ENCODE measurements around the gene HOXA4. TPM values are rescaled to one million over a fixed set of nuclear protein-coding genes. Genes with fewer than 3 reads are reported as not detected.
A peak's percentile ranks its signal among the peaks of the same experiment; 100 is the strongest.

Gene HOXA4
- total RNA-seq, 1 donor from 2014 or later: 2.1 TPM

DNA sequence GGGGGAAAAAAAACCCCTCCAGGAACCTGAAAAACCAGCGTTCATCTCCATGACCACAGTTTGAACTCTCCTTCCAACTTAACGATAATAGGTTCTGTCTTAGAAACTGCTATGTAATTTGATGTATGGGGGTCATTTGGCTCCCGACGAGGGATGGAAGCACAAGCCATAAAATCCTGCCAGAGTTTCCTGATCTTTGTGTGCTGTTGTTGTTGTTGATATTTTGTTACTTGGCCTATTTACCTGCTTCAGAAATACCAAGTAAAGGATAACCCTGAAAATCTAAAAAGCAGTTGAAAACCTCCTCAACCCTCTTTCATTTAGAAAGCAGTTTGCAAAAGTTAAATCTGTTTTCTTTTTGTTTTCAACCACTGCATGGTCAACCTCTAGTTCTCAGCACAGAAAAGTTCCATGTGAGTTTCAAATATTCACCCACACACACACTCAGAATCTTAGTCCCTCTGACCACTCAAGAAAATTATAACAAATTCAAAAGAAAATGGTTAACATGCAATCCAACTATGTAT lies 18.7 kb downstream of the HOXA4 start:
- Histone ChIP-seq H3K9me3 (no peaks in the 10 kb centered on the region), H3K4me1 (peaks cover 8 to 20% of the 10 kb centered on the region in 2 donors), H3K27me3 (no peaks in the 10 kb centered on the region), H3K4me3 (peak overlapping the region; percentile 1 to 63), H3K27ac (peak overlapping the region; percentile 89 to 97), H3K36me3 (no peaks in the 10 kb centered on the region)
- TF ChIP-seq, protein P1, sequence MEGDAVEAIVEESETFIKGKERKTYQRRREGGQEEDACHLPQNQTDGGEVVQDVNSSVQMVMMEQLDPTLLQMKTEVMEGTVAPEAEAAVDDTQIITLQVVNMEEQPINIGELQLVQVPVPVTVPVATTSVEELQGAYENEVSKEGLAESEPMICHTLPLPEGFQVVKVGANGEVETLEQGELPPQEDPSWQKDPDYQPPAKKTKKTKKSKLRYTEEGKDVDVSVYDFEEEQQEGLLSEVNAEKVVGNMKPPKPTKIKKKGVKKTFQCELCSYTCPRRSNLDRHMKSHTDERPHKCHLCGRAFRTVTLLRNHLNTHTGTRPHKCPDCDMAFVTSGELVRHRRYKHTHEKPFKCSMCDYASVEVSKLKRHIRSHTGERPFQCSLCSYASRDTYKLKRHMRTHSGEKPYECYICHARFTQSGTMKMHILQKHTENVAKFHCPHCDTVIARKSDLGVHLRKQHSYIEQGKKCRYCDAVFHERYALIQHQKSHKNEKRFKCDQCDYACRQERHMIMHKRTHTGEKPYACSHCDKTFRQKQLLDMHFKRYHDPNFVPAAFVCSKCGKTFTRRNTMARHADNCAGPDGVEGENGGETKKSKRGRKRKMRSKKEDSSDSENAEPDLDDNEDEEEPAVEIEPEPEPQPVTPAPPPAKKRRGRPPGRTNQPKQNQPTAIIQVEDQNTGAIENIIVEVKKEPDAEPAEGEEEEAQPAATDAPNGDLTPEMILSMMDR (IDR thresholded peaks at IDR 0.05): no peak
- intact Hi-C loops (cut with DNase I): loop anchor here (2.0 to 10.0 kb wide), 4 partner anchors 550 to 1303 kb away; partner anchors contain the start of genes CBX3, CREB5, HIBADH and HNRNPA2B1
- no peak for DNase-seq (ENCODE audit: low spot score in 2 of 2)

DNA sequence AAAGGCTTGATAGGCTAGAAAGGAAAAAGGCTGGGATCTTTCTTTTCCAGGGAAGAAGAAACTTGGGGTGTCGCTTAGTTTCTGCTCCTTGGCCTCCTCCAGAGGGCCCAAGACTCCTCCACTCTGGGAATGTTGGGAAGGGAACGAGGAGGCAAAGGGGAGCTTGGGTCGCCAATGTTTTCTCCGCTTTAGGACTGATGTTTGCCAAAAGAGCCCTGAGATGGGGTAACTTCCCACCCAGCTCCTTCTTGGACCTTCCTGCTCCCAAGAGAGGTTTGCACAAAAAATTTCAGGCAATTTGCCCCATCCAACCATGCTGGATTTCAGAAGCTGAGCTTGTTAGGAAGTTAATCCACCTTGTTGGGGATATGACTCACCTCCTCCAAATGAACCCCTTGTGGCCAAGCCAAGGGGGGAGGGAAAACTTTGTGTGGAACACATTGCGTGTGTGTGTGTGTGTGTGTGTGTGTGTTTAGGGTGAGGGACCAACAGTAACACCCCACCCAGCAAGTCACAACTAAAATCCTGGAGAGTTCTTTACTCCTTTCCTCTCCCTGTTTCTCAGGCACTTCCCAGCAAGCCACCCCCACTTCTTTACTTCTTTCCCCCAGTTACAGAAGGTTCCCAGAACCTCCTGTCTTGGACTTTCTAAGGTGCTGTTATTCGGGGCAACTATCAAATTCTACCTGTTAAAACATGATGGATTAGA lies 19.4 kb downstream of the HOXA4 start:
- TF ChIP-seq, protein P1 (IDR thresholded peaks at IDR 0.05): no peak
- H3K36me3 ChIP-seq: no peaks in the 10 kb centered on the region
- intact Hi-C loops (cut with DNase I): loop anchor here (2.0 to 10.0 kb wide), 3 partner anchors 551 to 1304 kb away; partner anchors contain the start of genes CREB5 and HIBADH
- peak overlapping the region; percentile 89 to 97 for H3K27ac ChIP-seq
- peak overlapping the region; percentile 40 to 63 for H3K4me3 ChIP-seq
- H3K4me1 ChIP-seq: peaks cover 8 to 21% of the 10 kb centered on the region in 2 donors
- H3K27me3 ChIP-seq: no peaks in the 10 kb centered on the region
- DNase-seq (ENCODE audit: low spot score in 2 of 2): peak in 1 of 2 donors; percentile 90
- H3K9me3 ChIP-seq: no peaks in the 10 kb centered on the region

DNA sequence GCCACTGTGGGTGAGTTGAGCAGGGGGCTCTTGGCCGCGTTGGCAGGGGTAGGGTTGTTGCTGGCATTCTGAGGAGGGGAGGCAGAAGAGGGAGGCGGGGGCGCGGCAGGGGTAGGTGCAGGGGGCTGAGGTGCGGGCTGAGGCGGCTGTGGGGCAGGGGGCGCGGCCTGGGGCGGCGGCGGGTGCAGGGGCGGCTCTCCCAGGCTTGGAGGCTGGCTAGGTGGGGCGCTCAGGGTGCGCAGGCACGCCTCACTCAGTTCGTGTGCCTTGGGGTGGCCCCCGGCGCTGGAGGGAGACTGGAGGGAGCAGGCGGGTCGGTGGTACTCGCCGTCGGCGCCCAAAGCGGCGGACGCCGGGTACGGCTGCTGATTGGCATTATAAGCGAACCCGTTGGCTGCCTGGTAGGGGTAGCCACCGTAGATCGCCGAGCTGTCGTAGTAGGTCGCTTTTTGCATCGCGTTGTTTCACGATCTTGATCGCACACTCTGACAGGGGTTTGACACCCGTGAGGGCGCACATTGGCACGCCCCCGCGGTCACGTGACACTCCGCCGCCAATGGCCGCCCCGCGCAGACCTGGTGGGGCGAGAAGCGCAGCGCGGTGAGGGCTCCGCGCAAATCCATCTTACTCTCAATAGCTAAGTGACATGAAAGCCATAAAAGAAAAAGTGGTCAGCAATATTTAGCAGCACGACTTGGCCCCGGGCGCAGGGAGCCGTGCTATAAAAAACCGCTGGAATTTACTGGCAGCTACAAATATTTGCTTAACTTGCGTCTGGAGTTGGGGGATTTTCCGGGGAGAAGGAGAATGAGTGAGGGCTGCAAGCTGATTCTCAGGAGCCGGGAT lies 20.1 kb downstream of the HOXA4 start:
- Histone ChIP-seq H3K9me3 (no peaks in the 10 kb centered on the region), H3K4me3 (peak overlapping the region; percentile 40 to 63), H3K27ac (peak overlapping the region; percentile 89 to 97), H3K27me3 (no peaks in the 10 kb centered on the region), H3K4me1 (peaks cover 12 to 25% of the 10 kb centered on the region in 2 donors), H3K36me3 (no peaks in the 10 kb centered on the region)
- peak in 1 of 2 donors; percentile 91 for DNase-seq (ENCODE audit: low spot score in 2 of 2)
- intact Hi-C loops (cut with DNase I): loop anchor here (2.0 to 10.0 kb wide), 3 partner anchors 552 to 1304 kb away; partner anchors contain the start of genes CREB5 and HIBADH
- TF ChIP-seq, protein P1 (IDR thresholded peaks at IDR 0.05): no peak

DNA sequence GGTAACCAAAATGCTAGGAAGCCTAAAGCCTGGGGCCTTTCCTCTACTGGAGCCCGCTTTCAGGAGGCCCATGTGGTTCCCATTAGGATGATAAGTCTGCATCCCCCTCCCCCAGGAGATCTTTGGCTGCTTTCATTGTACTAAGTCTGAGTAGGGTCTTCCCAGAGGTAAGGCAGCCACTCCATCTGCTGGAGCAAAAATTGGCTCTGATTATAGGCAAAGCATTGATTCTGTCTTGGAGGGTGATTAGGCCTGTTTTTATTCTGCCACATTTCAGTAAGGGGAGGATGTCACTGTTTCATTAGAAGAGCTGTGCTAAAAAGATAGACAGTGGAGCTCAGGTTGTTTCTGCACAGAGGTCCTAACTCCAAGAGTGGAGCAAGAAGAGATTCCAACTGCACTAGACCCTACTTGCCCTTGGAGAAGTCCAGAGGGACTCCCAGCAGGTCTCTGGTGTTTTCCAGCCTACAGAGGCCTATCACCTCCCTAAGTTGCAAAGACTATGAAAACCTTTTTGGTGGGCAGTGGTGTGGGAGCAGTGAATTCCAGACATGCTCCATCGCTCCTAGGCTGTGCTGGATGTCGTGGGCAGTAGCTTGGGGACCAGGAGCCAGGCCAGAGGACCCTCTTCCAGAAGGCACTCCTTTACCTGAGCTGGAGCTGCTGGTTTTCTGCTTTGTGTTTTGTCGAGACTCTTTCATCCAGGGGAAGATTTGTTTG lies 20.9 kb downstream of the HOXA4 start:
- intact Hi-C loops (cut with DNase I): loop anchor here (2.0 to 10.0 kb wide), 3 partner anchors 553 to 1305 kb away; partner anchors contain the start of genes CREB5 and HIBADH
- no peaks in the 10 kb centered on the region for H3K9me3 ChIP-seq
- no peaks in the 10 kb centered on the region for H3K36me3 ChIP-seq
- peaks cover 12 to 30% of the 10 kb centered on the region in 2 donors for H3K4me1 ChIP-seq
- H3K27ac ChIP-seq: peak overlapping the region; percentile 89 to 97
- no peaks in the 10 kb centered on the region for H3K27me3 ChIP-seq
- DNase-seq (ENCODE audit: low spot score in 2 of 2): no peak
- TF ChIP-seq, protein P1 (IDR thresholded peaks at IDR 0.05): no peak
- H3K4me3 ChIP-seq: peak overlapping the region; percentile 40 to 79
